Pancreas (tissue), 10 donors: ENCODE measurements around the gene NLRP10. TPM values are rescaled to one million over a fixed set of nuclear protein-coding genes. Genes with fewer than 3 reads are reported as not detected.

Experiments
- ATAC-seq, 4 donors: fragments of 200-7000 bp; cut with Tn5 transposase; one replicate each; pipeline versions ENCODE4 v1.8.0 to v1.9.1; 2020; ENCODE audit warnings: mild to moderate bottlenecking in 4 of 4, moderate library complexity in 4 of 4
- DNase-seq, 6 donors: peaks; one replicate each; pipeline ENCODE4 v3.0.0-alpha.2; 2020
- FAIRE-seq: peaks from 2 replicates; lab custom pipeline; 2012; peaks lifted over from hg19 to GRCh38; lab: Jason Lieb, UNC
- H3K27ac ChIP-seq, 4 donors: fragments of 200-600 bp; sonication (generic); 1 replicate in 3 of 4; 2 replicates in 1 of 4; pipeline versions ENCODE4 v1.5.0 to v1.8.0; 2020
- H3K27me3 ChIP-seq, 4 donors: fragments of 200-600 bp; one replicate each; pipeline ENCODE4 v1.8.0; 2021
- H3K36me3 ChIP-seq, 3 donors: fragments of 200-600 bp; sonication (generic) in 1 of 3; one replicate each; pipeline versions ENCODE4 v1.5.0 to v1.8.0; 2020 to 2021
- H3K4me1 ChIP-seq, 3 donors: fragments of 200-600 bp; one replicate each; pipeline ENCODE4 v1.8.0; 2021
- H3K4me3 ChIP-seq, 4 donors: fragments of 200-600 bp; sonication (generic) in 2 of 4; one replicate each; pipeline versions ENCODE4 v1.5.0 to v1.8.0; 2020 to 2021
- H3K9me3 ChIP-seq, 4 donors: fragments of 200-600 bp; one replicate each; pipeline ENCODE4 v1.8.0; 2021
- WGBS, 2 donors: extraction: QIAGEN DNeasy Blood & Tissue Kit; methylation state at CpG; one replicate each; pipeline ENCODE4 v1.1.7; 2013; 5-methylcytosine and 5-hydroxymethylcytosine counted together
- intact Hi-C, 3 donors: fragments of 100-400 bp; cut with DNase I; formaldehyde crosslinking; loops; one replicate each; pipeline versions ENCODE4 v1.11.1 to v1.14.2; 2022
- polyA plus RNA-seq, 2 donors: library from polyadenylated mRNA; stranded (reverse); fragments of 200-250 nt; gene quantifications; one replicate each; pipeline ENCODE4 v1.2.3, GENCODE V29; 2013
- total RNA-seq, 6 donors: library from RNA; stranded (reverse); fragmentation: NEBNext Ultra II Directional in 4 of 6; extraction: Animal tissue kit (Norgen Biotek cat#: 25700) in 4 of 6; gene quantifications; one replicate each; pipeline versions ENCODE4 v1.2.1 to v1.2.4, GENCODE V29; 2021 to 2023
- TF ChIP-seq, protein P1 (sequence below), 4 donors: fragments of 200-600 bp; sonication (generic) in 3 of 4; IDR thresholded peaks; one replicate each; pipeline versions ENCODE4 v1.5.0 to v1.8.0; 2021; ENCODE audit warnings: antibody characterized with exemption in 4 of 4
- donor health status: healthy with polysubstance abuse.
- donor health status: DM: no; HTN: no; CAD: no; lungs with moderate emphysema.
- donor health status: DM: no; HTN: no; CAD: no.
- donor health status: control.
- donor health status: control.
- donor health status: Bipolar disorder and iron deficiency.
- donor health status: DM: yes; HTN: yes; CAD: no.
- donor health status: DM: no; HTN: no; CAD: no.
- donor health status: DM: no; HTN: no; CAD: no.
- donor health status: DM: yes; HTN: yes; CAD: no.

The NLRP10 gene
- total and polyA plus RNA-seq, 8 donors: 0.05 TPM; not detected in 7

DNA sequence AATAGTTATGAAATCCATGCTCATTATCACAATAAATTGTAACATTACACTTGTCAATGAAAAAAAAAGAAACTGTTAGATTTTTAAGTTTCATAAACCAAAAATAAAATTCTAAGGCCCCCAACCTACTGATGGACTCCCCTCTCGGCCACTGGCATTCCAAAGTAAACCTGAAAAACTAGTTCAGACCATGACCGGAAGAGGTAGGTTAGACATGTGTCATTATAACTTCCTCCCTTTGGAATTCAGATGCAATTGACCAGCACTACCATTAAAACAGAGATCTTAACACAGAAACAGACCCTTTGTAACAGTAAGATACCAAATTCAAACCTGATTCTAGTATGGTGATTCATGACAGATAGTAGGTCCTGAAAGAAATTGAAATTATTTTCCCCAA lies 47.1 kb downstream of the NLRP10 start:
- H3K27me3 ChIP-seq: no peaks in the 10 kb centered on the region
- no peak for ATAC-seq
- FAIRE-seq: no peak
- 65 to 76% methylated on average over 2 of the region's 2 CpGs for WGBS, 2 donors
- intact Hi-C loops: no loop called here
- no peak for DNase-seq
- no peaks in the 10 kb centered on the region for H3K4me1 ChIP-seq
- no peak overlapping the region for H3K27ac ChIP-seq
- H3K9me3 ChIP-seq: no peaks in the 10 kb centered on the region
- no peaks in the 10 kb centered on the region for H3K36me3 ChIP-seq
- no peak overlapping the region for H3K4me3 ChIP-seq
- TF ChIP-seq, protein P1, sequence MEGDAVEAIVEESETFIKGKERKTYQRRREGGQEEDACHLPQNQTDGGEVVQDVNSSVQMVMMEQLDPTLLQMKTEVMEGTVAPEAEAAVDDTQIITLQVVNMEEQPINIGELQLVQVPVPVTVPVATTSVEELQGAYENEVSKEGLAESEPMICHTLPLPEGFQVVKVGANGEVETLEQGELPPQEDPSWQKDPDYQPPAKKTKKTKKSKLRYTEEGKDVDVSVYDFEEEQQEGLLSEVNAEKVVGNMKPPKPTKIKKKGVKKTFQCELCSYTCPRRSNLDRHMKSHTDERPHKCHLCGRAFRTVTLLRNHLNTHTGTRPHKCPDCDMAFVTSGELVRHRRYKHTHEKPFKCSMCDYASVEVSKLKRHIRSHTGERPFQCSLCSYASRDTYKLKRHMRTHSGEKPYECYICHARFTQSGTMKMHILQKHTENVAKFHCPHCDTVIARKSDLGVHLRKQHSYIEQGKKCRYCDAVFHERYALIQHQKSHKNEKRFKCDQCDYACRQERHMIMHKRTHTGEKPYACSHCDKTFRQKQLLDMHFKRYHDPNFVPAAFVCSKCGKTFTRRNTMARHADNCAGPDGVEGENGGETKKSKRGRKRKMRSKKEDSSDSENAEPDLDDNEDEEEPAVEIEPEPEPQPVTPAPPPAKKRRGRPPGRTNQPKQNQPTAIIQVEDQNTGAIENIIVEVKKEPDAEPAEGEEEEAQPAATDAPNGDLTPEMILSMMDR (IDR thresholded peaks at IDR 0.05): no peak

Other genes with a start within 250 kb of the NLRP10 start
- gene OR5P2, start 168.5 kb downstream of the NLRP10 start, total RNA-seq: not detected
- not detected for gene OR5P2, start 168.5 kb downstream of the NLRP10 start, polyA plus RNA-seq
- under 1 TPM in 1 of 6 donors, not detected in 5; 0.16 TPM for gene OR5P3, start 134.6 kb downstream of the NLRP10 start, total RNA-seq
- not detected for gene OR5P3, start 134.6 kb downstream of the NLRP10 start, polyA plus RNA-seq
- gene OR10A6, start 34.2 kb downstream of the NLRP10 start, total RNA-seq: not detected
- gene OR10A6, start 34.2 kb downstream of the NLRP10 start, polyA plus RNA-seq: not detected
- not detected for gene OR10A3, start 23.7 kb downstream of the NLRP10 start, total RNA-seq
- gene OR10A3, start 23.7 kb downstream of the NLRP10 start, polyA plus RNA-seq: not detected
- gene EIF3F, start 21.9 kb upstream of the NLRP10 start, total RNA-seq: 100 to 1,000 TPM; 132 to 201 (median 175) TPM
- 100 to 1,000 TPM; 106 to 189 TPM for gene EIF3F, start 21.9 kb upstream of the NLRP10 start, polyA plus RNA-seq
- 1 to 10 TPM in 5 of 6 donors, under 1 TPM in 1; 0.83 to 2.2 (median 1.6) TPM for gene TUB, start 115.8 kb upstream of the NLRP10 start, total RNA-seq
- 1 to 10 TPM in 1 of 2 donors, under 1 TPM in 1; 0.68 to 1.3 TPM for gene TUB, start 115.8 kb upstream of the NLRP10 start, polyA plus RNA-seq
- gene RIC3, start 203.6 kb upstream of the NLRP10 start, total RNA-seq: 10 to 100 TPM; 11.3 to 20.5 (median 15.6) TPM
- gene RIC3, start 203.6 kb upstream of the NLRP10 start, polyA plus RNA-seq: 10 to 100 TPM; 22.4 to 49.9 TPM